GM12878 (cell line): ENCODE results near the gene TIGD7. TPM values are rescaled to one million over a fixed set of nuclear protein-coding genes. Genes with fewer than 3 reads are reported as not detected.

Experiments
- ATAC-seq: fragments of 200-7000 bp; cut with Tn5 transposase; 3 replicates; pipeline ENCODE4 v1.9.1; 2020; ENCODE audit warnings: mild to moderate bottlenecking, moderate library complexity
- BruUV-seq: library from RNA; stranded (reverse); fragments of 400-500 nt; replicated peaks from 2 replicates; lab custom pipeline; 2021; lab: Mats Ljungman, UMichigan
- CTCF ChIA-PET: fragments of 300-600 bp; sonication (Branson Sonifier 250); formaldehyde crosslinking; extraction: SDS; loops from one replicate; lab custom pipeline; 2021; ENCODE audit warnings: inconsistent platforms; lab: Yijun Ruan, JAX
- POLR2A ChIA-PET: fragments of 350-600 bp; formaldehyde crosslinking; extraction: SDS; loops from one replicate; lab custom pipeline; 2021; ENCODE audit warnings: inconsistent platforms; lab: Charles Lee
- RAD21 ChIA-PET: fragments of 300-600 bp; sonication (Branson Sonifier 250); formaldehyde crosslinking; loops from one replicate; lab custom pipeline; 2023; ENCODE audit warnings: antibody characterized with exemption; ENCODE audit not compliant: unreplicated experiment; lab: Charles Lee
- SMC1A ChIA-PET: fragments of 300-600 bp; sonication (Branson Sonifier 250); formaldehyde crosslinking; loops from one replicate; lab custom pipeline; 2023; ENCODE audit not compliant: unreplicated experiment, uncharacterized antibody; lab: Charles Lee
- DNase-seq: peaks from one replicate; pipeline ENCODE4 v3.0.0-alpha.2; 2011; ENCODE audit warnings: low read depth, low spot score
- FAIRE-seq: peaks from 3 replicates; lab custom pipeline; 2011; peaks lifted over from hg19 to GRCh38; lab: Jason Lieb, UNC
- H2AFZ ChIP-seq: 2 replicates; pipeline ENCODE4 v1.6.0; 2011; ENCODE audit warnings: low read depth, low read length, control low read depth; ENCODE audit not compliant: control insufficient read depth
- H3K27ac ChIP-seq: 2 replicates; pipeline ENCODE4 v1.5.1; 2011; ENCODE audit warnings: control low read depth; ENCODE audit not compliant: control insufficient read depth, insufficient read depth
- H3K27me3 ChIP-seq, 2 experiments: replicated peaks in 1 of 2; 2 replicates each; pipeline versions ENCODE4 v1.6.0 to v1.6.1; 2011; ENCODE audit warnings: low read length in 1 of 2; ENCODE audit not compliant: control insufficient read depth in 2 of 2, insufficient read depth in 2 of 2
- H3K36me3 ChIP-seq, 2 experiments: 2 replicates each; pipeline ENCODE4 v1.5.1; 2011; ENCODE audit warnings: low read length in 1 of 2; ENCODE audit not compliant: control insufficient read depth in 2 of 2, insufficient read depth in 2 of 2
- H3K4me1 ChIP-seq: 2 replicates; pipeline ENCODE4 v1.6.1; 2011; ENCODE audit warnings: mild to moderate bottlenecking, low read length, moderate library complexity, mixed read lengths; ENCODE audit not compliant: control insufficient read depth, insufficient read depth
- H3K4me2 ChIP-seq: 2 replicates; pipeline ENCODE4 v1.6.0; 2011; ENCODE audit warnings: control low read depth; ENCODE audit not compliant: control insufficient read depth, insufficient read depth
- H3K4me3 ChIP-seq: fragments of 200-600 bp; sonication (generic); 2 replicates; pipeline ENCODE4 v1.5.1; 2016
- H3K79me2 ChIP-seq: 2 replicates; pipeline ENCODE4 v1.6.0; 2011; ENCODE audit warnings: low read length; ENCODE audit not compliant: control insufficient read depth, insufficient read depth
- H3K9ac ChIP-seq: 2 replicates; pipeline ENCODE4 v1.8.0; 2011; ENCODE audit warnings: low read length, control low read depth, mixed read lengths; ENCODE audit not compliant: control insufficient read depth, insufficient read depth
- H3K9me3 ChIP-seq: replicated peaks from 3 replicates; pipeline ENCODE4 v1.5.1; 2011; ENCODE audit warnings: mild to moderate bottlenecking, low read length; ENCODE audit not compliant: control insufficient read depth, insufficient read depth
- H4K20me1 ChIP-seq: 2 replicates; pipeline ENCODE4 v1.6.0; 2011; ENCODE audit not compliant: control insufficient read depth, insufficient read depth
- BCL11A ChIP-seq: IDR thresholded peaks from 2 replicates; pipeline ENCODE4 v1.6.1; 2011; ENCODE audit warnings: low read depth, low read length
- CBX3 ChIP-seq: fragments of 200-600 bp; sonication (generic); IDR thresholded peaks from 2 replicates; pipeline ENCODE4 v1.6.1; 2016; ENCODE audit warnings: low read depth, borderline replicate concordance
- ETV6 ChIP-seq, 2 experiments: fragments of 450-650 bp in 1 of 2; IDR thresholded peaks in 1 of 2; conservative IDR thresholded peaks in 1 of 2; 2 replicates each; pipeline ENCODE4 v1.6.1; 2014; ENCODE audit warnings: antibody characterized with exemption in 1 of 2, borderline replicate concordance in 1 of 2, low read depth in 1 of 2, mild to moderate bottlenecking in 1 of 2, moderate library complexity in 1 of 2
- FOXK2 ChIP-seq: fragments of 450-650 bp; IDR thresholded peaks from 2 replicates; pipeline ENCODE4 v1.6.1; 2017; ENCODE audit warnings: mild to moderate bottlenecking, moderate library complexity
- HDGF ChIP-seq: fragments of 450-650 bp; IDR thresholded peaks from 2 replicates; pipeline ENCODE4 v1.6.1; 2016; ENCODE audit warnings: antibody characterized with exemption
- IKZF2 ChIP-seq, 2 experiments: fragments of 450-650 bp; IDR thresholded peaks; 2 replicates each; pipeline ENCODE4 v1.6.1; 2017; ENCODE audit warnings: mild to moderate bottlenecking in 2 of 2, moderate library complexity in 2 of 2
- MYC ChIP-seq: IDR thresholded peaks from 2 replicates; pipeline ENCODE4 v1.6.1; 2011; ENCODE audit warnings: mild to moderate bottlenecking, low read length, moderate library complexity, inconsistent platforms; ENCODE audit not compliant: insufficient read depth, insufficient replicate concordance, insufficient read length, severe bottlenecking
- NFIC ChIP-seq: IDR thresholded peaks from 2 replicates; pipeline ENCODE4 v1.6.1; 2012; ENCODE audit warnings: low read depth, mild to moderate bottlenecking, inconsistent platforms, low read length, moderate library complexity
- STAT1 ChIP-seq: fragments of 450-650 bp; conservative IDR thresholded peaks from 2 replicates; pipeline ENCODE4 v1.6.1; 2014; ENCODE audit warnings: antibody characterized with exemption, mild to moderate bottlenecking
- ZNF217 ChIP-seq: fragments of 450-650 bp; IDR thresholded peaks from 2 replicates; pipeline ENCODE4 v1.6.1; 2017; ENCODE audit warnings: antibody characterized with exemption, mild to moderate bottlenecking
- ZNF622 ChIP-seq: fragments of 450-650 bp; IDR thresholded peaks from 2 replicates; pipeline ENCODE4 v1.6.1; 2017; ENCODE audit warnings: mild to moderate bottlenecking, inconsistent platforms
- WGBS: methylation state at CpG from one replicate; pipeline ENCODE4 v1.1.6; 2016; ENCODE audit warnings: low lambda C conversion rate; ENCODE audit not compliant: insufficient replicate concordance, insufficient coverage; ENCODE audit errors: missing lambda C conversion rate; 5-methylcytosine and 5-hydroxymethylcytosine counted together
- in situ Hi-C: fragments of 300-500 bp; cut with MboI; formaldehyde crosslinking; loops from 9 replicates; pipeline ENCODE4 v1.14.3; 2018; ENCODE audit warnings: mixed read lengths
- intact Hi-C: fragments of 100-400 bp; cut with micrococcal nuclease; formaldehyde crosslinking; loops from one replicate; pipeline ENCODE4 v1.14.2; 2022; ENCODE audit not compliant: unreplicated experiment
- polyA plus RNA-seq, 11 experiments: library from polyadenylated mRNA; depleted of rRNA in 4 of 11; unstranded in 6 of 11; stranded (reverse) in 5 of 11; fragments of >200 nt; fragmentation: Nextera tagmentation in 4 of 11; fragmentation: Illumina TruSeq in 1 of 11; extraction: Ambion mirVana in 4 of 11; extraction: Trizol in 1 of 11; gene quantifications; 1 replicate in 1 of 11; 2 replicates in 10 of 11; pipeline versions ENCODE4 v1.2.1 to v1.2.3, GENCODE V29; 2011 to 2016; ENCODE audit warnings: inconsistent platforms in 2 of 11, missing spikeins in 2 of 11, low read depth in 1 of 11
- total RNA-seq, 4 experiments: library from RNA; depleted of rRNA in 3 of 4; stranded (reverse); fragments of >200 nt in 3 of 4; fragmentation: Illumina TruSeq in 1 of 4; extraction: Trizol in 1 of 4; gene quantifications; 2 replicates each; pipeline versions ENCODE4 v1.2.1 to v1.2.3, GENCODE V29; 2013 to 2021
- TF ChIP-seq, protein P1 (sequence below): fragments of 450-650 bp; IDR thresholded peaks from 2 replicates; pipeline ENCODE4 v1.6.1; 2017; ENCODE audit warnings: antibody characterized with exemption, mild to moderate bottlenecking, moderate library complexity
- TF ChIP-seq, protein P2 (sequence below), 3 experiments: IDR thresholded peaks in 2 of 3; conservative IDR thresholded peaks in 1 of 3; 2 replicates each; pipeline ENCODE4 v1.5.1; 2011; ENCODE audit warnings: low read depth in 3 of 3, low read length in 3 of 3, mild to moderate bottlenecking in 3 of 3, control low read depth in 2 of 3, moderate library complexity in 2 of 3, inconsistent platforms in 1 of 3, mixed read lengths in 1 of 3; ENCODE audit not compliant: control insufficient read depth in 2 of 3, insufficient read depth in 1 of 3; ENCODE audit errors: extremely low read depth in 1 of 3
- TF ChIP-seq, protein P3 (sequence below): fragments of 450-650 bp; formaldehyde crosslinking; IDR thresholded peaks from 2 replicates; pipeline ENCODE4 v1.4.0; 2020; ENCODE audit warnings: mild to moderate bottlenecking, moderate library complexity
- TF ChIP-seq, protein P4 (sequence below): fragments of 450-650 bp; IDR thresholded peaks from 2 replicates; pipeline ENCODE4 v1.6.1; 2017; ENCODE audit warnings: borderline replicate concordance

TIGD7 gene
- total and polyA plus RNA-seq, 10 of the 15 experiments (the other 5 are each of a cell fraction or from before 2014, with no cell fraction given): 0.37 to 3.8 (median 3.0) TPM

DNA sequence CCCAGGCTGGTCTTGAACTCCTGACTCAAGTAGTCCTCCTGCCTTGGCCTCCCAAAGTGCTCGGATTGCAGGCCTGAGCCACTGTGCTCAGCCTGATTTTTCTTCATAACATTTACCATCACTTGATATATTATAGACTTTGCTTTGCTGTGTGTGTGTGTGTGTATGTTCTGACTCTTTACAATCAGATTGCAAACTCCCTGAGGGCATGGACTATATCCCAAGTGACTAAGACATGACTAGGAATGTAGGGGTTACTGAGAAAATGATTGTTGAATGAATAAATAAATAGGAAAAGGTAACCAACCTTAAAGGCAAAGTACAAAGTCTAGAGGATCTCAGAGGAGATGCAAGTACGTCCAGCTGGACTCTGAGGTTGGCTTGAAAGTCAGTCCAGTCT lies 40.8 kb upstream of the TIGD7 start:
- no peak overlapping the region for H3K9ac ChIP-seq
- RAD21 ChIA-PET: interaction anchor here (0.6 kb wide), 1 partner anchor 10 kb away, joined by 3 read pairs; no protein-coding TSS in a partner anchor
- FAIRE-seq (no peak), DNase-seq (no peak), ATAC-seq (no peak)
- CTCF ChIA-PET: no interaction called here
- POLR2A ChIA-PET: no interaction called here
- H3K27me3 ChIP-seq: no peaks in the 10 kb centered on the region
- H4K20me1 ChIP-seq: no peaks in the 10 kb centered on the region
- H3K4me1 ChIP-seq: 0 out of 2 replicates have a peak, but pooled peaks cover 3% of the 10 kb centered on the region
- no TSS peak for BruUV-seq
- intact Hi-C loops: no loop called here
- WGBS: 34% methylated on average over 2 of the region's 2 CpGs
- H3K4me2 ChIP-seq: no peak overlapping the region
- SMC1A ChIA-PET: no interaction called here
- H3K36me3 ChIP-seq: no peaks in the 10 kb centered on the region
- H2AFZ ChIP-seq: no peak overlapping the region
- H3K9me3 ChIP-seq: no peaks in the 10 kb centered on the region
- H3K27ac ChIP-seq: no peak overlapping the region
- no peak overlapping the region for H3K4me3 ChIP-seq
- no peaks in the 10 kb centered on the region for H3K79me2 ChIP-seq
- in situ Hi-C loops: no loop called here
- TF ChIP-seq FOXK2 (no peak), ZNF217 (no peak), CBX3 (no peak), IKZF2 (IDR thresholded peaks at IDR 0.05) (no peak), NFIC (no peak), ETV6 (conservative IDR thresholded peaks at IDR 0.05 in 1 of 2, IDR thresholded peaks at IDR 0.05 in 1 of 2; ENCODE audit: borderline replicate concordance in 1 of 2, low read depth in 1 of 2) (no peak), MYC (no peak), ZNF622 (no peak), BCL11A (no peak), HDGF (no peak), STAT1 (no peak)
- TF ChIP-seq, protein P1, sequence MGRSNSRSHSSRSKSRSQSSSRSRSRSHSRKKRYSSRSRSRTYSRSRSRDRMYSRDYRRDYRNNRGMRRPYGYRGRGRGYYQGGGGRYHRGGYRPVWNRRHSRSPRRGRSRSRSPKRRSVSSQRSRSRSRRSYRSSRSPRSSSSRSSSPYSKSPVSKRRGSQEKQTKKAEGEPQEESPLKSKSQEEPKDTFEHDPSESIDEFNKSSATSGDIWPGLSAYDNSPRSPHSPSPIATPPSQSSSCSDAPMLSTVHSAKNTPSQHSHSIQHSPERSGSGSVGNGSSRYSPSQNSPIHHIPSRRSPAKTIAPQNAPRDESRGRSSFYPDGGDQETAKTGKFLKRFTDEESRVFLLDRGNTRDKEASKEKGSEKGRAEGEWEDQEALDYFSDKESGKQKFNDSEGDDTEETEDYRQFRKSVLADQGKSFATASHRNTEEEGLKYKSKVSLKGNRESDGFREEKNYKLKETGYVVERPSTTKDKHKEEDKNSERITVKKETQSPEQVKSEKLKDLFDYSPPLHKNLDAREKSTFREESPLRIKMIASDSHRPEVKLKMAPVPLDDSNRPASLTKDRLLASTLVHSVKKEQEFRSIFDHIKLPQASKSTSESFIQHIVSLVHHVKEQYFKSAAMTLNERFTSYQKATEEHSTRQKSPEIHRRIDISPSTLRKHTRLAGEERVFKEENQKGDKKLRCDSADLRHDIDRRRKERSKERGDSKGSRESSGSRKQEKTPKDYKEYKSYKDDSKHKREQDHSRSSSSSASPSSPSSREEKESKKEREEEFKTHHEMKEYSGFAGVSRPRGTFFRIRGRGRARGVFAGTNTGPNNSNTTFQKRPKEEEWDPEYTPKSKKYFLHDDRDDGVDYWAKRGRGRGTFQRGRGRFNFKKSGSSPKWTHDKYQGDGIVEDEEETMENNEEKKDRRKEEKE: no peak
- TF ChIP-seq, protein P2, sequence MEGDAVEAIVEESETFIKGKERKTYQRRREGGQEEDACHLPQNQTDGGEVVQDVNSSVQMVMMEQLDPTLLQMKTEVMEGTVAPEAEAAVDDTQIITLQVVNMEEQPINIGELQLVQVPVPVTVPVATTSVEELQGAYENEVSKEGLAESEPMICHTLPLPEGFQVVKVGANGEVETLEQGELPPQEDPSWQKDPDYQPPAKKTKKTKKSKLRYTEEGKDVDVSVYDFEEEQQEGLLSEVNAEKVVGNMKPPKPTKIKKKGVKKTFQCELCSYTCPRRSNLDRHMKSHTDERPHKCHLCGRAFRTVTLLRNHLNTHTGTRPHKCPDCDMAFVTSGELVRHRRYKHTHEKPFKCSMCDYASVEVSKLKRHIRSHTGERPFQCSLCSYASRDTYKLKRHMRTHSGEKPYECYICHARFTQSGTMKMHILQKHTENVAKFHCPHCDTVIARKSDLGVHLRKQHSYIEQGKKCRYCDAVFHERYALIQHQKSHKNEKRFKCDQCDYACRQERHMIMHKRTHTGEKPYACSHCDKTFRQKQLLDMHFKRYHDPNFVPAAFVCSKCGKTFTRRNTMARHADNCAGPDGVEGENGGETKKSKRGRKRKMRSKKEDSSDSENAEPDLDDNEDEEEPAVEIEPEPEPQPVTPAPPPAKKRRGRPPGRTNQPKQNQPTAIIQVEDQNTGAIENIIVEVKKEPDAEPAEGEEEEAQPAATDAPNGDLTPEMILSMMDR (IDR thresholded peaks at IDR 0.05 in 2 of 3, conservative IDR thresholded peaks at IDR 0.05 in 1 of 3; ENCODE audit: control insufficient read depth in 2 of 3, extremely low read depth in 1 of 3, insufficient read depth in 1 of 3, low read depth in 3 of 3, low read length in 3 of 3): no peak
- TF ChIP-seq, protein P3, sequence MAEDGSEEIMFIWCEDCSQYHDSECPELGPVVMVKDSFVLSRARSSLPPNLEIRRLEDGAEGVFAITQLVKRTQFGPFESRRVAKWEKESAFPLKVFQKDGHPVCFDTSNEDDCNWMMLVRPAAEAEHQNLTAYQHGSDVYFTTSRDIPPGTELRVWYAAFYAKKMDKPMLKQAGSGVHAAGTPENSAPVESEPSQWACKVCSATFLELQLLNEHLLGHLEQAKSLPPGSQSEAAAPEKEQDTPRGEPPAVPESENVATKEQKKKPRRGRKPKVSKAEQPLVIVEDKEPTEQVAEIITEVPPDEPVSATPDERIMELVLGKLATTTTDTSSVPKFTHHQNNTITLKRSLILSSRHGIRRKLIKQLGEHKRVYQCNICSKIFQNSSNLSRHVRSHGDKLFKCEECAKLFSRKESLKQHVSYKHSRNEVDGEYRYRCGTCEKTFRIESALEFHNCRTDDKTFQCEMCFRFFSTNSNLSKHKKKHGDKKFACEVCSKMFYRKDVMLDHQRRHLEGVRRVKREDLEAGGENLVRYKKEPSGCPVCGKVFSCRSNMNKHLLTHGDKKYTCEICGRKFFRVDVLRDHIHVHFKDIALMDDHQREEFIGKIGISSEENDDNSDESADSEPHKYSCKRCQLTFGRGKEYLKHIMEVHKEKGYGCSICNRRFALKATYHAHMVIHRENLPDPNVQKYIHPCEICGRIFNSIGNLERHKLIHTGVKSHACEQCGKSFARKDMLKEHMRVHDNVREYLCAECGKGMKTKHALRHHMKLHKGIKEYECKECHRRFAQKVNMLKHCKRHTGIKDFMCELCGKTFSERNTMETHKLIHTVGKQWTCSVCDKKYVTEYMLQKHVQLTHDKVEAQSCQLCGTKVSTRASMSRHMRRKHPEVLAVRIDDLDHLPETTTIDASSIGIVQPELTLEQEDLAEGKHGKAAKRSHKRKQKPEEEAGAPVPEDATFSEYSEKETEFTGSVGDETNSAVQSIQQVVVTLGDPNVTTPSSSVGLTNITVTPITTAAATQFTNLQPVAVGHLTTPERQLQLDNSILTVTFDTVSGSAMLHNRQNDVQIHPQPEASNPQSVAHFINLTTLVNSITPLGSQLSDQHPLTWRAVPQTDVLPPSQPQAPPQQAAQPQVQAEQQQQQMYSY (CRISPR knock-in tag): no peak
- TF ChIP-seq, protein P4, sequence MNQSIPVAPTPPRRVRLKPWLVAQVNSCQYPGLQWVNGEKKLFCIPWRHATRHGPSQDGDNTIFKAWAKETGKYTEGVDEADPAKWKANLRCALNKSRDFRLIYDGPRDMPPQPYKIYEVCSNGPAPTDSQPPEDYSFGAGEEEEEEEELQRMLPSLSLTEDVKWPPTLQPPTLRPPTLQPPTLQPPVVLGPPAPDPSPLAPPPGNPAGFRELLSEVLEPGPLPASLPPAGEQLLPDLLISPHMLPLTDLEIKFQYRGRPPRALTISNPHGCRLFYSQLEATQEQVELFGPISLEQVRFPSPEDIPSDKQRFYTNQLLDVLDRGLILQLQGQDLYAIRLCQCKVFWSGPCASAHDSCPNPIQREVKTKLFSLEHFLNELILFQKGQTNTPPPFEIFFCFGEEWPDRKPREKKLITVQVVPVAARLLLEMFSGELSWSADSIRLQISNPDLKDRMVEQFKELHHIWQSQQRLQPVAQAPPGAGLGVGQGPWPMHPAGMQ: no peak
